IMR-90 (cell line): Measurements from ENCODE around the gene CEP295NL. TPM values are rescaled to one million over a fixed set of nuclear protein-coding genes. Genes with fewer than 3 reads are reported as not detected.
A peak's percentile ranks its signal among the peaks of the same experiment; 100 is the strongest.

Experiments used
- ATAC-seq: fragments of 200-7000 bp; cut with Tn5 transposase; 2 replicates; pipeline ENCODE4 v1.9.1; 2020; ENCODE audit warnings: low read depth, mild to moderate bottlenecking, moderate library complexity
- BruUV-seq: library from RNA; stranded (reverse); fragments of 400-500 nt; replicated peaks from 2 replicates; lab custom pipeline; 2021; lab: Mats Ljungman, UMichigan
- CTCF ChIA-PET: fragments of 300-600 bp; formaldehyde crosslinking; extraction: SDS; loops from one replicate; lab custom pipeline; 2021; ENCODE audit warnings: antibody characterized with exemption; lab: Yijun Ruan, JAX
- POLR2A ChIA-PET: fragments of 300-600 bp; sonication (Branson Sonifier 250); formaldehyde crosslinking; loops from one replicate; lab custom pipeline; 2022; ENCODE audit warnings: antibody characterized with exemption; ENCODE audit not compliant: unreplicated experiment; lab: Charles Lee
- DNase-seq: peaks from one replicate; pipeline ENCODE4 v3.0.0; 2013
- H2AFZ ChIP-seq: replicated peaks from 2 replicates; pipeline ENCODE3; 2013; ENCODE audit warnings: low read length, mild to moderate bottlenecking; ENCODE audit not compliant: poor library complexity
- H2AK5ac ChIP-seq: 2 replicates; pipeline ENCODE4 v1.6.1; 2013; ENCODE audit warnings: low read depth, low read length, inconsistent platforms
- H2AK9ac ChIP-seq: replicated peaks from 2 replicates; pipeline ENCODE3; 2013; ENCODE audit warnings: mild to moderate bottlenecking, low read depth, low read length, moderate library complexity; ENCODE audit not compliant: poor library complexity
- H2BK120ac ChIP-seq: 2 replicates; pipeline ENCODE4 v1.6.1; 2013; ENCODE audit warnings: low read depth, low read length, inconsistent platforms
- H2BK15ac ChIP-seq: 3 replicates; pipeline ENCODE4 v1.6.1; 2013; ENCODE audit warnings: low read depth, low read length, inconsistent platforms
- H2BK20ac ChIP-seq: 2 replicates; pipeline ENCODE4 v1.6.1; 2013; ENCODE audit warnings: low read depth, mild to moderate bottlenecking, inconsistent platforms, low read length, moderate library complexity
- H2BK5ac ChIP-seq: 2 replicates; pipeline ENCODE4 v1.6.1; 2013; ENCODE audit warnings: mild to moderate bottlenecking, low read depth, low read length, inconsistent platforms; ENCODE audit not compliant: poor library complexity, severe bottlenecking
- H3K14ac ChIP-seq: replicated peaks from 2 replicates; pipeline ENCODE4 v1.6.1; 2013; ENCODE audit warnings: low read depth, low read length, inconsistent platforms
- H3K18ac ChIP-seq: 2 replicates; pipeline ENCODE4 v1.6.1; 2013; ENCODE audit warnings: low read depth, low read length, control low read depth
- H3K23ac ChIP-seq: 2 replicates; pipeline ENCODE4 v1.6.1; 2013; ENCODE audit warnings: low read depth, low read length, inconsistent platforms
- H3K27ac ChIP-seq: 2 replicates; pipeline ENCODE4 v1.5.1; 2013; ENCODE audit warnings: mild to moderate bottlenecking, control low read depth, low read length; ENCODE audit not compliant: insufficient read depth
- H3K27me3 ChIP-seq: 2 replicates; pipeline ENCODE4 v1.6.1; 2013; ENCODE audit warnings: low read length; ENCODE audit not compliant: control insufficient read depth, insufficient read depth
- H3K36me3 ChIP-seq: 2 replicates; pipeline ENCODE4 v1.6.1; 2013; ENCODE audit warnings: low read length, mixed read lengths; ENCODE audit not compliant: control insufficient read depth, insufficient read depth
- H3K4ac ChIP-seq: 2 replicates; pipeline ENCODE4 v1.6.1; 2013; ENCODE audit warnings: low read depth, low read length, inconsistent platforms
- H3K4me1 ChIP-seq: 2 replicates; pipeline ENCODE4 v1.6.1; 2013; ENCODE audit warnings: low read length, mixed read lengths; ENCODE audit not compliant: control insufficient read depth, insufficient read depth
- H3K4me2 ChIP-seq: 2 replicates; pipeline ENCODE4 v1.6.1; 2013; ENCODE audit warnings: low read depth, mild to moderate bottlenecking, control low read depth, low read length, moderate library complexity
- H3K4me3 ChIP-seq: 2 replicates; pipeline ENCODE4 v1.5.1; 2013; ENCODE audit warnings: low read depth, mild to moderate bottlenecking, control low read depth, low read length, moderate library complexity; ENCODE audit not compliant: insufficient read depth
- H3K56ac ChIP-seq: 2 replicates; pipeline ENCODE4 v1.6.1; 2013; ENCODE audit warnings: low read length, inconsistent platforms; ENCODE audit not compliant: insufficient read depth; ENCODE audit errors: extremely low read depth
- H3K79me1 ChIP-seq, 2 experiments: 2 replicates each; pipeline ENCODE4 v1.6.1; 2013; ENCODE audit warnings: low read length in 2 of 2, inconsistent platforms in 1 of 2, low read depth in 1 of 2
- H3K9ac ChIP-seq: 2 replicates; pipeline ENCODE4 v1.6.1; 2013; ENCODE audit warnings: low read depth, low read length, control low read depth
- H3K9me1 ChIP-seq: 2 replicates; pipeline ENCODE4 v1.6.1; 2013; ENCODE audit warnings: low read length, inconsistent platforms; ENCODE audit not compliant: insufficient read depth
- H3K9me3 ChIP-seq: 2 replicates; pipeline ENCODE4 v1.6.1; 2013; ENCODE audit warnings: low read length; ENCODE audit not compliant: control insufficient read depth, insufficient read depth
- H4K20me1 ChIP-seq: 2 replicates; pipeline ENCODE4 v1.6.1; 2013; ENCODE audit warnings: low read length, inconsistent platforms; ENCODE audit not compliant: insufficient read depth
- H4K5ac ChIP-seq: 2 replicates; pipeline ENCODE4 v1.6.1; 2013; ENCODE audit warnings: mild to moderate bottlenecking, low read depth, low read length, control low read depth
- H4K8ac ChIP-seq, 2 experiments: 2 replicates each; pipeline ENCODE4 v1.6.1; 2013; ENCODE audit warnings: low read depth in 2 of 2, low read length in 2 of 2, control low read depth in 1 of 2, inconsistent platforms in 1 of 2
- H4K91ac ChIP-seq: 2 replicates; pipeline ENCODE4 v1.6.1; 2013; ENCODE audit warnings: low read depth, low read length, inconsistent platforms; ENCODE audit not compliant: insufficient read depth
- NFE2L2 ChIP-seq: fragments of 150-350 bp; IDR thresholded peaks from 2 replicates; pipeline ENCODE4 v1.6.1; 2016; ENCODE audit warnings: low read depth, mild to moderate bottlenecking, low read length
- POLR2A ChIP-seq: IDR thresholded peaks from 2 replicates; pipeline ENCODE4 v1.6.1; 2012; ENCODE audit warnings: mild to moderate bottlenecking, low read depth, low read length
- USF2 ChIP-seq: fragments of 150-350 bp; IDR thresholded peaks from 2 replicates; pipeline ENCODE4 v1.6.1; 2017; ENCODE audit warnings: mild to moderate bottlenecking, antibody characterized with exemption, low read length, low read depth
- WGBS, 2 experiments: methylation state at CpG; one replicate each; pipeline versions ENCODE4 v1.1.5 to v1.1.7; 2013; ENCODE audit warnings: missing lambda C conversion rate in 2 of 2; ENCODE audit not compliant: insufficient read length in 1 of 2; ENCODE audit errors: extremely low coverage in 2 of 2; 5-methylcytosine and 5-hydroxymethylcytosine counted together
- dilution Hi-C: fragments of 300-500 bp; cut with HindIII; formaldehyde crosslinking; loops from one replicate; pipeline ENCODE4 v1.14.3; 2018; ENCODE audit warnings: low sequenced_read_pairs; ENCODE audit not compliant: unreplicated experiment
- in situ Hi-C: fragments of 300-500 bp; cut with MboI; formaldehyde crosslinking; loops from 3 replicates; pipeline ENCODE4 v1.14.3; 2019; ENCODE audit warnings: low sequenced_read_pairs, inconsistent platforms, mixed read lengths
- intact Hi-C: fragments of 100-400 bp; cut with micrococcal nuclease; formaldehyde crosslinking; loops from 2 replicates; pipeline ENCODE4 v1.10.0; 2022
- polyA plus RNA-seq, 3 experiments: library from polyadenylated mRNA; depleted of rRNA; stranded (reverse); fragments of >200 nt; gene quantifications; 2 replicates each; pipeline ENCODE4 v1.2.3, GENCODE V29; 2012; ENCODE audit warnings: low replicate concordance in 1 of 3
- total RNA-seq: library from RNA; depleted of rRNA; stranded (reverse); fragments of >200 nt; gene quantifications from 2 replicates; pipeline ENCODE4 v1.2.3, GENCODE V29; 2012

CEP295NL gene
- total and polyA plus RNA-seq, 2 of the 4 experiments (the other 2 are of a cell fraction) = 0.31 to 0.72 TPM

GRCh38 chr17:78940708-78941107 lies 37.7 kb upstream of the CEP295NL start:
- Histone ChIP-seq H3K56ac (no peak overlapping the region), H3K9ac (no peak overlapping the region), H2BK120ac (no peak overlapping the region), H3K4me2 (no peak overlapping the region), H2BK20ac (no peak overlapping the region), H4K5ac (no peak overlapping the region), H3K36me3 (no peaks in the 10 kb centered on the region), H2AK9ac (no peak overlapping the region), H4K8ac (no peak overlapping the region), H3K9me3 (no peaks in the 10 kb centered on the region), H4K91ac (no peak overlapping the region), H2BK15ac (no peak overlapping the region), H3K23ac (no peak overlapping the region), H3K9me1 (peaks cover 6% of the 10 kb centered on the region; the same call in 1 of the 2 replicates), H3K27ac (no peak overlapping the region), H3K4me3 (no peak overlapping the region), H2BK5ac (no peak overlapping the region), H3K4ac (no peak overlapping the region), H3K79me1 (0 out of 4 replicates have a peak, but pooled peaks cover 0 to 5% of the 10 kb centered on the region in 2 experiments), H4K20me1 (peaks cover 2% of the 10 kb centered on the region; the same call in 1 of the 2 replicates), H3K14ac (0 out of 2 replicates have a peak overlapping the region, but pooled peaks have one; percentile 23), H3K4me1 (peaks cover 15% of the 10 kb centered on the region), H3K18ac (no peak overlapping the region), H2AK5ac (peak overlapping the region; percentile 49; the same call in 1 of the 2 replicates), H3K27me3 (no peaks in the 10 kb centered on the region; the same call in 1 of the 2 replicates), H2AFZ (peak overlapping the region; percentile 11)
- TF ChIP-seq POLR2A (no peak), NFE2L2 (no peak), USF2 (peak; percentile 73)
- CTCF ChIA-PET = no interaction called here
- BruUV-seq = no TSS peak
- dilution Hi-C loops = no loop called here
- in situ Hi-C loops = no loop called here
- ATAC-seq (no peak), DNase-seq (peak; percentile 54)
- 60% methylated on average over 1 of the region's 6 CpGs; no CpG with 5 or more reads in 1 of the 2 experiments for WGBS, 2 experiments
- POLR2A ChIA-PET = no interaction called here
- intact Hi-C loops = no loop called here
